Measurements from ENCODE around the gene CCDC174. TPM values are rescaled to one million over a fixed set of nuclear protein-coding genes. Genes with fewer than 3 reads are reported as not detected.

Gene CCDC174
- total RNA-seq, 2 donors from 2014 or later, result 17.7 to 27.6 TPM

DNA sequence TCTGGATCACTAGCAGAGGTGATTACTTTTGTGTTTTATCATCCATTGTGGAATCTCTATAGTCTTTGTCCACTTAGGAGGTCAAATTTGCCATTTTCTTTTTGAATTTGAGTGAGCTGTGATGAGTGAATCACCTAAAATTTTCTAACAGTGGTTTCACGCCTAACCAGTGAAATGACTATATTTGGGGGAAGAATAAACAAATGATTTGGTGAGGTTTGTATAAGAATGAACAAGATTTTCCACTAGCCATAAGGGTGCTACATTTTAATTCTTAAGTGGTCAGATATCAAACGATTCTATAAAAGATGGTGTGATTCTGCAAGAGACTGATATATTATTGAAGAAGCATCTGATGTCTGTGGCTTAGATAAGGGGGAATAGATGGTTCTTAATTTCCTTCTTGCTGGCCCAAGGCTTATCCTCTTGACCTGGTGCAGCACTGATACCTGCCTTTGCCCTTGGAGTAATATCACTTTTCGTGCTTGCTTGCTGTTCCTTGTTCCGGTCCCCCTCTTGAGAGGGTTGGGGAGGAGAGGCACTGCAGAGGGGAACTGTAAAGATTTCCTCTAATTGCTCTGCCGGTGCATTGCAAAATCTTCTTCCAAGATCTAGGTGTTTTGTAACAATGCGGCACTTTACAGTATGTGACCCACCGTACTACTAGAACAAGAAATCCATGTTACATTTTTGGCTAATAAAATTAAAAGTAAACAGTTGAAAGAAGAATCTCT lies 37.9 kb downstream of the CCDC174 start:
- H3K27me3 Mint-ChIP-seq, result peaks cover 32% of the 10 kb centered on the region
- H3K9me3 Mint-ChIP-seq, result no peaks in the 10 kb centered on the region
- H3K36me3 Mint-ChIP-seq (ENCODE audit: low read depth), result no peaks in the 10 kb centered on the region
- no peak overlapping the region for H3K4me3 Mint-ChIP-seq
- H3K27ac Mint-ChIP-seq, result no peak overlapping the region
- no peak for ATAC-seq (replicated peaks)
- H3K4me1 Mint-ChIP-seq, result no peaks in the 10 kb centered on the region

DNA sequence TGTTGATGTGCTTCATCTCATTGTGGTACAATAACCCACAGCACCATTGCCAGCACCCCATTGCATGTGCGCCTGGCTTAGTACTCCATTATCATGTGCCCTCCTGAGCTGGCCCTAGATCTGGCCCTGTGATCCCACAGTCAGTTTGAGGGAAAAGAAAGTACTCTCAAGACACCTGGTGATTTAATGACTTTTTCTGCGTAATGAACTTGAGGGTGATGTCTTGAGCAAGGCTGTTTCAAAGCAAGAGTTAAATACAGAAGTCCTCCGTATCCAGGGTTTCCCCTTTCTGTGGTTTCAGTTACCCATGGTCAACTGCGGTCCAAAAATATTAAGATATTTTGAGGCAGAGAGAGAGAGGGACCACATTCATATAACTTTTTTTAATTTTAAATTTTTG lies 39.7 kb downstream of the CCDC174 start:
- ATAC-seq (replicated peaks), result no peak
- H3K4me1 Mint-ChIP-seq, result no peaks in the 10 kb centered on the region
- H3K36me3 Mint-ChIP-seq (ENCODE audit: low read depth), result no peaks in the 10 kb centered on the region
- no peak overlapping the region for H3K27ac Mint-ChIP-seq
- no peak overlapping the region for H3K4me3 Mint-ChIP-seq
- H3K9me3 Mint-ChIP-seq, result no peaks in the 10 kb centered on the region
- H3K27me3 Mint-ChIP-seq, result peaks cover 35% of the 10 kb centered on the region

DNA sequence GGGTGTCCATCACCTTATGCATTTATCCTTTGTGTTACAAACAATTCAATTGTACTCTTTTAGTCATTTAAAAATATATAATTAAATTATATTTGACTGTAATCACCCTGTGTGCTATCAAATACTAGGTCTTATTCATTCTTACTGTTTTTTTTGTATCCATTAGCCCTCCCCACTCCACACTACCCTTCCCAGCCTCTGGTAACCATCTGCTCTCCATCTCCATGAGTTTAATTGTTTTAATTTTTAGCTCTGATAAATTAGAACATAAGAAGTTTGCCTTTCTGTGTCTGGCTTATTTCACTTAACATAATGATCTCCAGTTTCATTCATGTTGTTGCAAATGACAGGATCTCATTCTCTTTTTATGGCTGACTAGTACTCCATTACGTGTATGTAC lies 40.2 kb downstream of the CCDC174 start:
- Mint-ChIP-seq H3K4me1 (no peaks in the 10 kb centered on the region), H3K27ac (no peak overlapping the region), H3K27me3 (peaks cover 35% of the 10 kb centered on the region), H3K9me3 (no peaks in the 10 kb centered on the region), H3K36me3 (ENCODE audit: low read depth) (no peaks in the 10 kb centered on the region), H3K4me3 (no peak overlapping the region)
- ATAC-seq (replicated peaks), result no peak

DNA sequence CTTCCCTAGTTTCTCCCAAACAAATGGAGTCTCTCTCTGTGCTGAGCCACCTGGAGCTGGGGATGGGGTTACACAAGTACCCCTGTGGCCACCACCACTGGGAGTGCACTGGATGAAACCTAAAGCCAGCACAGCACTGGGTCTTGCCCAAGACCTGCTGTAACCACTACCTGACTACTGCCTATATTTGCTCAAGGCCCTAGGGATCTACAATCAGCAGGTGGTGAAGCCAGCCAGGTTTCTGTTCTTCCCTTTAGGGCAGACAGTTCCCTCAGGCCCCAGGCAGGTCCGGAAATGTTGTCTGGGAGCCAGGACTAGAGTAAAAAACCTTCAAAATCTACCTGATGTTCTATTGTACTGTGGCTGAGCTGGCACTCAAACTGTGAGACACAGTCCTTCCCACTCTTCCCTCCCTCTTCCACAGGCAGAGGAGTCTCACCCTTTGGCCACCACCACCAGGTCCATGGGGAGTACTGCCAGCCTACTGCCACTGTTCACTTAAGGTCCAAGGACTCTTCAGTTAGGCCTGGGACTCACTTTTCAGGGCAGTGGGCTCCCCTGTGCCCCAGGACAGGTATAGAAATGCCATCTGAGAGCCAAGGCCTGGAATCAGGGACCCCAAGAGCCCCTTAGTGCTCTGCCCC lies 47.2 kb downstream of the CCDC174 start:
- H3K9me3 Mint-ChIP-seq, result peaks cover 3% of the 10 kb centered on the region
- no peaks in the 10 kb centered on the region for H3K4me1 Mint-ChIP-seq
- H3K4me3 Mint-ChIP-seq, result no peak overlapping the region
- no peak overlapping the region for H3K27ac Mint-ChIP-seq
- peaks cover 23% of the 10 kb centered on the region for H3K27me3 Mint-ChIP-seq
- ATAC-seq (replicated peaks), result no peak
- no peaks in the 10 kb centered on the region for H3K36me3 Mint-ChIP-seq (ENCODE audit: low read depth)

DNA sequence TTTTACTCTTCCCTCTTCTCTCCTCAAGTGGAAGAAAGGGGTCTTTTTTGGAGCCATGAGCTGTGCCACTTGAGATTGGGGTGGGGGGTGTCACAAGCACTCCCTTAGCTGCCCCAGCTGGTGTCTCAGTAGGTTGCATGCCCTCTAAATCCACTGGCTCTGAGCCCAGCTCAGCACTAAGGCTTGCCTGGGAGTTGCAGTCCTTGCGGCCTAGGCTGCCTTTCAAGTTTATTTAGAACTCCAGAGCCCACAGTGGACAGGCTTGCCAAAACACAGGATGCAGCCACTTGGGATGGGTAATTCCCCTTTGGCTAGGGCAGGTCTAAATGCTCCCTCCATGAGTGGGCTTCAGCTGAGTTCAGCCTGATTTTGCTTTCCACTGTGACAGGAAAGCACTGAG lies 48.1 kb downstream of the CCDC174 start:
- no peak overlapping the region for H3K27ac Mint-ChIP-seq
- H3K27me3 Mint-ChIP-seq, result peaks cover 18% of the 10 kb centered on the region

DNA sequence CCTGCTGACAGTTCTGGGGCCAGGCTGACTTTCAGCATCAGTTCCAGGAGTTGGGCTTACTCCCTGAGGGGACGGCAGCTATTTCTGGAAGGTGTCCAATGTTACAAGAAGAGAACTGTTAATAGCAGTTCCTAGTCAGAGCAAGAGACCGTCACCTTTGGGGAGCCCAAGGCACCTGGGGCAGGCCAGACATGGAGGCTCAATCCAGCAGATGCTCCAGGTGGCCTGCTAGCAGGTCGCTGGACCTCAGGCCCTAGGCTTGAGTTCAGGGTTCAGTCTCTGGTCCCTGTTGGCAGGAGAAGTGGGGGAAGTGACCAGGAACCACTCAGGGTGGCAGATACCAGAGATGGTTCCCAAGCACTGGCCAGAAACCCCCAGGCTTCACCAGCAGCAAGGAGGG lies 49.3 kb downstream of the CCDC174 start:
- no peak overlapping the region for H3K27ac Mint-ChIP-seq
- no peak overlapping the region for H3K4me3 Mint-ChIP-seq
- ATAC-seq (replicated peaks), result no peak
- H3K4me1 Mint-ChIP-seq, result no peaks in the 10 kb centered on the region
- H3K36me3 Mint-ChIP-seq (ENCODE audit: low read depth), result no peaks in the 10 kb centered on the region
- H3K27me3 Mint-ChIP-seq, result peaks cover 17% of the 10 kb centered on the region
- H3K9me3 Mint-ChIP-seq, result peaks cover 3% of the 10 kb centered on the region

More for the DNA sequence above, 48.1 kb downstream of the CCDC174 start:
- no peak for ATAC-seq (replicated peaks)
- no peak overlapping the region for H3K4me3 Mint-ChIP-seq
- no peaks in the 10 kb centered on the region for H3K4me1 Mint-ChIP-seq
- no peaks in the 10 kb centered on the region for H3K36me3 Mint-ChIP-seq (ENCODE audit: low read depth)
- H3K9me3 Mint-ChIP-seq, result peaks cover 3% of the 10 kb centered on the region

DNA sequence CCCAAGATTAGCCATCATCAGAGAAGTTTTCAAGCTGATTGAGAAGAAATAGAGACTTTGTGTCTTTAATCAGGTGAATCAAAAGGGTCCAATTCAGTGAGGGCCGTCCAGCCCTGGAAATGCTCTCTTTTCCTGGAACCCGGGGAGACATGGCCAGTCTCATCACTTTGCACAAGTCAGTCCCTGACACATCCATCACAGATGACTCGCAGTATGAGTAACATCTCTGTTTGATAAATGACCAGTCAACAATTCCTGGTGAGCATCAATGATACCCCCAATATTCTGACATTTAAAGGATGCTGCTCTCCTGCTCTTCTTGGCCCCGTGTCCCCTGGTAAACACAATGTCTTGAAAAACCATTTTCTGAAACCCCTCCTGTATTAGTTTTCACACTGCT lies 50.1 kb downstream of the CCDC174 start:
- H3K27ac Mint-ChIP-seq, result no peak overlapping the region
- H3K4me1 Mint-ChIP-seq, result no peaks in the 10 kb centered on the region
- no peak overlapping the region for H3K4me3 Mint-ChIP-seq
- H3K27me3 Mint-ChIP-seq, result peaks cover 17% of the 10 kb centered on the region
- H3K36me3 Mint-ChIP-seq (ENCODE audit: low read depth), result no peaks in the 10 kb centered on the region
- no peak for ATAC-seq (replicated peaks)
- H3K9me3 Mint-ChIP-seq, result peaks cover 3% of the 10 kb centered on the region

DNA sequence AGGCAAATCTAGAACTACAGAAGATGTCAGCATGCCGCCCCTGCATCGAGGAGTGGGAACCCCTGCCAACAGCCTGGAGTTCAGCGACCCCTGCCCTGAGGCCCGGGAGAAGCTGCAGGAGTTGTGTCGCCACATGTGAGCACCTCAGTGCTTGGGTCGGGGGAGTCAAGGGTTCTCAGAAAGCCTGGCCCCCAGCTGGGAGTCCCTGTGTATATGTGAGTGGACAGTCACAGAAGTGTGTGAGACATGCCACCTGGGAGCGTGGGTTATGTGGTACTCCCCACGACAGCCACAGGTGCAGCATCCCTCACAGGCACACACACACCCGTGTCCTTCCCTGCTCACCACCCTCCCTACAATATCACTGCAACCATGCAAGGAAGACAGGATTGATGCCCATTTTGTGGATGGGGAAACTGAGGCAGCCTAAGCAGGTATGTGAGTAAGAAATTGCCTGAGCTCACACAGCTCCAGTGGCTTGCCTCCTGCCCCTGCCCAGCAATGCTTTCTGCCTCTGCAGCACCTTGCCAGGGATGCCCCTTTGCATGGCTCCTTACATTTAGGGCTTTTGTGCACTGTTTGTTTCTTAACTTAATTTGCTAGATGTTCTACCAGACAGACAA lies 51.7 kb downstream of the CCDC174 start:
- H3K4me1 Mint-ChIP-seq, result no peaks in the 10 kb centered on the region
- ATAC-seq (replicated peaks), result no peak
- H3K27me3 Mint-ChIP-seq, result peaks cover 11% of the 10 kb centered on the region

DNA sequence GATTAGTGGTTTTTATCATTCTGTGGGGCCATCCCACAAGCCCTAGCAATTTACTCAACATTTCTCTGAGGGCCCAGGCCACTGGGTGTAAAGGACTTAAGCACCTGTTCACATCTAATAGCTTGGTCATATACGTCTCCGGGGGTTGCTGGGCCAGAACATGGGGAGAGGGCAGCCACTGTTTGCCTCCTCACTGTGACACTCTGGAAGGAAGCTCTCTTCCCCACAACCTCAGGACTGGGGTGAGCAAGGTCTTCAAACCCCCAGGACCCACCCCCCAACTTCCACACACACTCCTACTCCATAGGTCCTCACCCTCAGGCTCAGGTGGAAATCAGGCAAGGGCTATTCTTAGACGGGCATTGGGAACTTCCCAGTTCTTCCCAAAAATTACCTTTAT lies 52.2 kb downstream of the CCDC174 start:
- ATAC-seq (replicated peaks), result no peak
- no peak overlapping the region for H3K4me3 Mint-ChIP-seq

More for the DNA sequence above, 51.7 kb downstream of the CCDC174 start:
- no peak overlapping the region for H3K4me3 Mint-ChIP-seq
- H3K27ac Mint-ChIP-seq, result no peak overlapping the region
- no peaks in the 10 kb centered on the region for H3K36me3 Mint-ChIP-seq (ENCODE audit: low read depth)
- H3K9me3 Mint-ChIP-seq, result peaks cover under 1% of the 10 kb centered on the region

DNA sequence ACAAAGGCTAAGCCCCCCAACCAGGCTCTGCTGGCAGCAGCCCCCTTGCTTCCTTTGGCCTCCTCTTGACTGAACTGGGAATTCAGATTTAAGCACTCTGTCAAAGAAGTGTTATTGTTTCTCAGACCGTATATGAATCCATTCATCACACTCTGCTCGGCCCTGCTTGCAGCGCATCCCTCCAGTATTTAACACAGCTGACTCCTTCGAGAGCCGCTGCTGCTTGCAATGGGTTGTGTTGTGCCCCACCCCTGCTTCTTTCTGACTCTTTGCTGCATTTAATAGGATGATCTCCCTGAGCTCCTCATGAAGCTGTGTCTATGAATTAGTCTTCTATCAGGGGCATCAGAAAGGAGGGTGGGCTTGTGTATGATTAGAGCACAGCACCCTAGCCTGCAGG lies 54.5 kb downstream of the CCDC174 start:
- Mint-ChIP-seq H3K4me3 (no peak overlapping the region), H3K36me3 (ENCODE audit: low read depth) (no peaks in the 10 kb centered on the region), H3K4me1 (no peaks in the 10 kb centered on the region), H3K27ac (no peak overlapping the region), H3K27me3 (peaks cover 4% of the 10 kb centered on the region), H3K9me3 (peaks cover 7% of the 10 kb centered on the region)
- no peak for ATAC-seq (replicated peaks)

More for the DNA sequence above, 52.2 kb downstream of the CCDC174 start:
- Mint-ChIP-seq H3K27ac (no peak overlapping the region), H3K9me3 (no peaks in the 10 kb centered on the region), H3K27me3 (peaks cover 10% of the 10 kb centered on the region), H3K36me3 (ENCODE audit: low read depth) (no peaks in the 10 kb centered on the region), H3K4me1 (no peaks in the 10 kb centered on the region)

DNA sequence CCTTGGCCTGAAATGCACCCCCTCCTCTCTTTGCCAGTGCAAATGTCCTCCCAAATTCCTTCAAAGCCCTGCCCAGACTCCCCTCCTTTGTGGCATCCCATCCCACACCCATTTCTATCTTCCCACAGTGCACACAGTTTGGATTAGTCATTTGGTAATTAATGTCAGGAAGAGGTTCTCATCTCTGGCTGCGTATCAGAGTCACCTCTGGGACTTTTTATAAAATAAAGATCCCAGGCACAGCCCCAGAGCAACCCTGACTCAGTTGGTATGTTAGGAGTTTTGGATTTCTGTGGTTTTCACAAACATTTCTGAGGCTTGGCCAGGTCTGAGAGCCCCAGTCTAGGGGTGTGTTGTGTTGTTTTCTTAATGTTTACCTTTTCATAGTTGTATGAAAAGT lies 65.0 kb downstream of the CCDC174 start:
- no peaks in the 10 kb centered on the region for H3K4me1 Mint-ChIP-seq
- H3K9me3 Mint-ChIP-seq, result peaks cover 6% of the 10 kb centered on the region
- H3K4me3 Mint-ChIP-seq, result no peak overlapping the region
- no peaks in the 10 kb centered on the region for H3K36me3 Mint-ChIP-seq (ENCODE audit: low read depth)
- peaks cover 31% of the 10 kb centered on the region for H3K27me3 Mint-ChIP-seq
- H3K27ac Mint-ChIP-seq, result no peak overlapping the region
- ATAC-seq (replicated peaks), result no peak

DNA sequence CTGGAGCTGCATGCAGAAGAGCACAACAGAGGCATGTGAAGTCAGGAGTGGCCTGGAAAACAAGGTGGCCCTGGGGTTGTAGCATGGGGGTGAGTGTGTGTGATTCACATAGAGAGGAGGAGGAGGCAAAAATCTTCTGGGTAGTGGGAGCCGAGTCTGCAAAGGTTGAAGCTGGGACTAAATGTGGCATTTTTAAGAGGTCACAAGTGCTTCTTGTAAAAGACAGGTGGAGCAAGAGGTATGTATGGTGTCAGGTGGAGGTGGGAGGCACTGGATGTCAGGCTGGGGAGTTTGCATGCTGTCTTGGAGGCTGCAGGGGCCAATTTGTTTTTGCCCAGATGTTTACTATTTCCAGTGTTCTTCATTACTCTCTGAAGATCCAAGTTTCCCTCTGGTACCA lies 65.7 kb downstream of the CCDC174 start:
- H3K4me1 Mint-ChIP-seq, result no peaks in the 10 kb centered on the region
- no peak for ATAC-seq (replicated peaks)
- peaks cover 6% of the 10 kb centered on the region for H3K9me3 Mint-ChIP-seq
- H3K36me3 Mint-ChIP-seq (ENCODE audit: low read depth), result no peaks in the 10 kb centered on the region
- H3K27ac Mint-ChIP-seq, result no peak overlapping the region
- peaks cover 28% of the 10 kb centered on the region for H3K27me3 Mint-ChIP-seq
- no peak overlapping the region for H3K4me3 Mint-ChIP-seq

DNA sequence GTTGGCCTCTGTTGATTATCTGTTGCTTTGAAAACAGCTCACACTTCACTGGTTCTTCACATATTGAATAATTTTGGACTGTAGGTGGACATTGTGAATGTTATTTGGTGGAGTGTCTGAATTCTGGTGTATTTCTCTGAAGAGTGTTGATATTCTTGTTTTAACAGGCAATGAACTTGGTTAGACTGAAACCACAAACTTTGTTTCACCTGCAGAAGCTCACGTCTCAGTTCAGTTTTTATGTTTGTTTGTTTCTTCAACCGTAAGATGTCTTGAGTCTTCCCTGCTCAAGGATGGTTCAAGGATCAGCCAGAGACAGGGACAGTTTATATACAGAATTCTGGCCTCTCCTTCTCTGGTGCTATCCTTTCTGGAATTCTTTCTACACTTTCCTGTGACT lies 67.0 kb downstream of the CCDC174 start:
- H3K9me3 Mint-ChIP-seq, result no peaks in the 10 kb centered on the region
- peaks cover 23% of the 10 kb centered on the region for H3K27me3 Mint-ChIP-seq
- H3K4me1 Mint-ChIP-seq, result no peaks in the 10 kb centered on the region
- no peak for ATAC-seq (replicated peaks)
- no peak overlapping the region for H3K27ac Mint-ChIP-seq
- no peak overlapping the region for H3K4me3 Mint-ChIP-seq
- no peaks in the 10 kb centered on the region for H3K36me3 Mint-ChIP-seq (ENCODE audit: low read depth)

DNA sequence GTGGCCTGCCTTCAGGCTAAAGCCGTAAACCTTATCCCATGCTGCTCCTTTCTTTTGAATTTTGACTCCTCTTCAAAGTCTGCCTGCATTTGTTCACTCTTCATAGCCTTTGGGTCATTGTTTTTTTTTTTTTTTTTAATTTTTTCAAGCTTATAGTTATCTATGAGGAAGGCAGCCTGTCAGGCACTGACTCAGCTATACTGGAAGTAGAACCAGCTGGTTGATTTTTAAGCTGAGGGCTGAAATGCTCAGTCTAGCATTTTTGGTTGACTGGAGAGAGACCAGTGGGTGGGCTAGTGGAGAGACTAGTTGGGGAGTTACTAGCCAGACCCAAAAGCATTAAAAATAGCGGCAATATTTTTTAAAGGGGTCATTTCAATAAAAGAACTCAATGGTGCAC lies 67.4 kb downstream of the CCDC174 start:
- ATAC-seq (replicated peaks), result no peak
- H3K27ac Mint-ChIP-seq, result no peak overlapping the region

More for the DNA sequence above, 67.4 kb downstream of the CCDC174 start:
- H3K4me1 Mint-ChIP-seq, result no peaks in the 10 kb centered on the region
- H3K27me3 Mint-ChIP-seq, result peaks cover 23% of the 10 kb centered on the region
- H3K9me3 Mint-ChIP-seq, result no peaks in the 10 kb centered on the region
- H3K4me3 Mint-ChIP-seq, result no peak overlapping the region
- H3K36me3 Mint-ChIP-seq (ENCODE audit: low read depth), result no peaks in the 10 kb centered on the region
